Breast epithelium (tissue), 4 donors: ENCODE data around the gene TRIM36. TPM values are rescaled to one million over a fixed set of nuclear protein-coding genes. Genes with fewer than 3 reads are reported as not detected.

Source experiments
- DNase-seq, 2 donors: peaks; one replicate each; pipeline ENCODE4 v3.0.0-alpha.2; 2019; ENCODE audit warnings: low spot score in 2 of 2
- H3K27ac ChIP-seq, 2 donors: fragments of 200-600 bp; sonication (generic) in 1 of 2; one replicate each; pipeline ENCODE4 v1.5.1; 2016 to 2019; ENCODE audit warnings: mild to moderate bottlenecking in 1 of 2
- H3K27me3 ChIP-seq, 2 donors: fragments of 200-600 bp; sonication (generic) in 1 of 2; one replicate each; pipeline versions ENCODE4 v1.5.1 to v1.6.0; 2017 to 2019; ENCODE audit warnings: control low read depth in 1 of 2, mild to moderate bottlenecking in 1 of 2
- H3K36me3 ChIP-seq: fragments of 200-600 bp; one replicate; pipeline ENCODE4 v1.5.1; 2019
- H3K4me1 ChIP-seq, 2 donors: fragments of 200-600 bp; sonication (generic); one replicate each; pipeline ENCODE4 v1.5.1; 2016 to 2019; ENCODE audit warnings: control low read depth in 1 of 2
- H3K4me3 ChIP-seq, 3 donors: fragments of 200-600 bp; sonication (generic); 1 replicate in 2 of 3; 2 replicates in 1 of 3; pipeline ENCODE4 v1.5.1; 2016 to 2019; ENCODE audit warnings: mild to moderate bottlenecking in 3 of 3, moderate library complexity in 2 of 3
- H3K9me3 ChIP-seq, 2 donors: fragments of 200-600 bp; sonication (generic) in 1 of 2; one replicate each; pipeline ENCODE4 v1.5.1; 2016 to 2019; ENCODE audit warnings: control low read depth in 1 of 2
- CTCF ChIP-seq, 3 donors: fragments of 450-650 bp; IDR thresholded peaks; one replicate each; pipeline ENCODE4 v1.5.1; 2016 to 2017; ENCODE audit warnings: antibody characterized with exemption in 3 of 3, mild to moderate bottlenecking in 3 of 3, moderate library complexity in 3 of 3
- POLR2A ChIP-seq: fragments of 450-650 bp; IDR thresholded peaks from one replicate; pipeline ENCODE4 v1.6.1; 2016; ENCODE audit warnings: antibody characterized with exemption, mild to moderate bottlenecking, moderate library complexity
- POLR2AphosphoS5 ChIP-seq, 3 donors: sonication (generic); formaldehyde crosslinking; IDR thresholded peaks; one replicate each; pipeline ENCODE4 v1.6.1; 2017; ENCODE audit warnings: antibody characterized with exemption in 3 of 3
- intact Hi-C: fragments of 100-400 bp; cut with DNase I; formaldehyde crosslinking; loops from one replicate; pipeline ENCODE4 v1.15.1; 2023; ENCODE audit warnings: low total_unique reads
- total RNA-seq, 3 donors: library from RNA; depleted of rRNA; stranded (reverse); fragments of >200 nt; gene quantifications; one replicate each; pipeline ENCODE4 v1.1.0, GENCODE V29; 2016

TRIM36 gene
- total RNA-seq, 3 donors from 2014 or later: 1.8 to 7.2 (median 6.9) TPM

GRCh38 chr5:115189866-115190265 lies 20.2 kb upstream of the TRIM36 start:
- H3K27me3 ChIP-seq: no peaks in the 10 kb centered on the region
- no peaks in the 10 kb centered on the region for H3K36me3 ChIP-seq
- no peak overlapping the region for H3K27ac ChIP-seq
- TF ChIP-seq POLR2A: no peak
- no peak for TF ChIP-seq CTCF (IDR thresholded peaks at IDR 0.05)
- TF ChIP-seq POLR2AphosphoS5 (IDR thresholded peaks at IDR 0.05): no peak
- no peak overlapping the region for H3K4me3 ChIP-seq
- intact Hi-C loops: loop anchor here (10.0 kb wide), 1 partner anchor 1365 kb away; no protein-coding TSS in a partner anchor
- H3K4me1 ChIP-seq: no peaks in the 10 kb centered on the region
- no peak for DNase-seq
- no peaks in the 10 kb centered on the region for H3K9me3 ChIP-seq

- no peak overlapping the region for H3K4me3 ChIP-seq
- no peaks in the 10 kb centered on the region for H3K4me1 ChIP-seq
- TF ChIP-seq POLR2AphosphoS5 (IDR thresholded peaks at IDR 0.05) (no peak), CTCF (IDR thresholded peaks at IDR 0.05) (no peak), POLR2A (no peak)
- intact Hi-C loops: loop anchor here (10.0 kb wide), 1 partner anchor 1368 kb away; no protein-coding TSS in a partner anchor
- no peaks in the 10 kb centered on the region for H3K9me3 ChIP-seq
- no peak for DNase-seq
- H3K27me3 ChIP-seq: peaks cover 0 to 23% of the 10 kb centered on the region in 2 donors
- H3K27ac ChIP-seq: no peak overlapping the region
- no peaks in the 10 kb centered on the region for H3K36me3 ChIP-seq
These were observed 17.1 kb upstream of the TRIM36 start for GRCh38 chr5:115186794-115187193.

- H3K9me3 ChIP-seq: no peaks in the 10 kb centered on the region
- no peak overlapping the region for H3K27ac ChIP-seq
- no peak for DNase-seq
- H3K4me3 ChIP-seq: no peak overlapping the region
- intact Hi-C loops: loop anchor here (10.0 kb wide), 1 partner anchor 1370 kb away; no protein-coding TSS in a partner anchor
- no peak for TF ChIP-seq POLR2A
- no peak for TF ChIP-seq POLR2AphosphoS5 (IDR thresholded peaks at IDR 0.05)
- TF ChIP-seq CTCF (IDR thresholded peaks at IDR 0.05): no peak
- H3K4me1 ChIP-seq: peaks cover 0 to 8% of the 10 kb centered on the region in 2 donors
- H3K27me3 ChIP-seq: peaks cover 0 to 43% of the 10 kb centered on the region in 2 donors
- H3K36me3 ChIP-seq: no peaks in the 10 kb centered on the region
These were observed 15.1 kb upstream of the TRIM36 start for GRCh38 chr5:115184770-115185169.

GRCh38 chr5:115181757-115182156 lies 12.0 kb upstream of the TRIM36 start:
- Histone ChIP-seq H3K4me3 (no peak overlapping the region), H3K36me3 (no peaks in the 10 kb centered on the region), H3K27me3 (peaks cover 2 to 61% of the 10 kb centered on the region in 2 donors), H3K4me1 (peaks cover 0 to 8% of the 10 kb centered on the region in 2 donors), H3K27ac (no peak overlapping the region), H3K9me3 (no peaks in the 10 kb centered on the region)
- DNase-seq: no peak
- no peak for TF ChIP-seq POLR2A
- no peak for TF ChIP-seq CTCF (IDR thresholded peaks at IDR 0.05)
- TF ChIP-seq POLR2AphosphoS5 (IDR thresholded peaks at IDR 0.05): no peak
- intact Hi-C loops: loop anchor here (10.0 kb wide), 1 partner anchor 1373 kb away; no protein-coding TSS in a partner anchor

GRCh38 chr5:115180165-115180709 lies 10.5 kb upstream of the TRIM36 start:
- peaks cover 0 to 8% of the 10 kb centered on the region in 2 donors for H3K4me1 ChIP-seq
- intact Hi-C loops: loop anchor here (10.0 kb wide), 1 partner anchor 1375 kb away; no protein-coding TSS in a partner anchor

More at GRCh38 chr5:115180165-115180709, 10.5 kb upstream of the TRIM36 start:
- Histone ChIP-seq H3K27me3 (peaks cover 2 to 61% of the 10 kb centered on the region in 2 donors), H3K36me3 (no peaks in the 10 kb centered on the region), H3K9me3 (no peaks in the 10 kb centered on the region), H3K4me3 (peak overlapping the region; percentile 43 to 70 (median 49)), H3K27ac (no peak overlapping the region)
- DNase-seq: no peak
- TF ChIP-seq CTCF (IDR thresholded peaks at IDR 0.05): no peak
